Bronchial epithelial cell (primary cell): Measurements from ENCODE around the gene GPS1. TPM values are rescaled to one million over a fixed set of nuclear protein-coding genes. Genes with fewer than 3 reads are reported as not detected.

ENCODE experiments used
- DNase-seq: peaks from one replicate; pipeline ENCODE4 v3.0.0-alpha.2; 2010; ENCODE audit warnings: low read depth
- FAIRE-seq: peaks from 2 replicates; lab custom pipeline; 2011; peaks lifted over from hg19 to GRCh38; lab: Jason Lieb, UNC
- H3K27me3 ChIP-seq: 2 replicates; pipeline ENCODE4 v1.5.1; 2011; ENCODE audit warnings: low read length; ENCODE audit not compliant: control insufficient read depth, insufficient read depth
- H3K36me3 ChIP-seq: 2 replicates; pipeline ENCODE4 v1.5.1; 2011; ENCODE audit warnings: low read length; ENCODE audit not compliant: control insufficient read depth, insufficient read depth
- H3K4me3 ChIP-seq: 2 replicates; pipeline ENCODE4 v1.5.1; 2011; ENCODE audit warnings: mild to moderate bottlenecking, low read depth, low read length, control low read depth
- CTCF ChIP-seq: IDR thresholded peaks from 2 replicates; pipeline ENCODE4 v1.5.1; 2011; ENCODE audit warnings: mild to moderate bottlenecking, moderate library complexity, low read length, control low read depth, inconsistent platforms; ENCODE audit not compliant: insufficient read depth, severe bottlenecking
- total RNA-seq: library from RNA; depleted of rRNA; stranded (reverse); fragments of >200 nt; gene quantifications from 2 replicates; pipeline ENCODE4 v1.2.1, GENCODE V29; 2014

GPS1 gene
- total RNA-seq, 1 donor from 2014 or later: 117 TPM

GRCh38 chr17:82009413-82009812 is 42.3 kb upstream of the GPS1 start:
- FAIRE-seq (no peak), DNase-seq (no peak)
- no peak for TF ChIP-seq CTCF
- Histone ChIP-seq H3K4me3 (no peak overlapping the region), H3K36me3 (peaks cover 3% of the 10 kb centered on the region), H3K27me3 (no peaks in the 10 kb centered on the region)

DNA sequence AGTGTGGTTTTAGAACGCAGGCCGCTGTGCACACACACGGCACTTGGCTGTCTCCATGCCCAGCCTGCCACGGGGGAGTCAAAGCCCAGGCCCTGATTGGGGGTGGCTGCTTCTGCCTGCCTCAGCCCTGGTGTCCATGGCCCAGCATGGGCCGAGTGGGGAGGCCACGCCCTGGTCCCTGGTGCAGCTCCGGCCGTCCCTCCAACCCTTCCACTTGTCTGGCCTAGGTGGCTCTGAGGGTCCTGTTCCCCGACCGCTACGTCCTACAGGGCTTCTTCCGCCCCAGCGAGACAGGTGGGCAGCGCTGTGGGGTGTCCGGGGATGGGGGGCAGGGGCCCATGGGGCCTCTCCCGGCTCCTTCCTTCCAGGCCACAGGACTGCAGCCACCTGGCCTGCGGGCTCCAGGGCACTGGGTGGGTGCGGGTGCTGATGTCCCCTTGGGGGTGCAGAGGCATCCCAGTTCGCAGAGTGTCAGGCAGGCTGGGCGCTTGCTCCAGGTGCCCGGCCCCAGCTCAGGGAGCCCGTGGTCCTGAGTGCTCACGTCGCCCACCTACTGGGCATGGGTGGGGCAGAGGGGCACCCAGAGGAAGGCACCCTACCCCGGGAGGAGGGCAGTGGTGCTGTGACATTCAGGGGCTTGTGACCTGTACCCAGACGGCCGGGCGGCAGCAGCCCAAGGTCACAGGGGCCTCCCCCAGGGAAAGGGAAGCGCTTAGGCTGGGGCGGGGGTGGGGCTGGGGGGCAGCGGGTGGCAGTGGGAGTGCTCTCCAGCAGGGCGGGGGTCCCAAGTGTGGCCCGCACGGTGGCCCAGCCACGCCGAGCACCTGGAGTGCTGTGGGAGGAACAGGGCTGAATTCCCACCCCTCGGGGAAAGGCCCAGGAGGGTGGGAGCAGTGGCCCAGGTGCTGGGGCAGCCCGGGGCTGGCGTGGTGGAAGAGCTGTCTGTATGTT is 40.8 kb upstream of the GPS1 start:
- peaks cover 3% of the 10 kb centered on the region for H3K36me3 ChIP-seq
- no peaks in the 10 kb centered on the region for H3K27me3 ChIP-seq
- FAIRE-seq: no peak
- no peak for TF ChIP-seq CTCF
- H3K4me3 ChIP-seq: no peak overlapping the region
- no peak for DNase-seq

GRCh38 chr17:82011617-82012187 is 40.0 kb upstream of the GPS1 start:
- Histone ChIP-seq H3K36me3 (peaks cover 3% of the 10 kb centered on the region), H3K4me3 (no peak overlapping the region), H3K27me3 (no peaks in the 10 kb centered on the region)
- FAIRE-seq (no peak), DNase-seq (no peak)
- no peak for TF ChIP-seq CTCF

- TF ChIP-seq CTCF: no peak
- no peak overlapping the region for H3K4me3 ChIP-seq
- no peaks in the 10 kb centered on the region for H3K27me3 ChIP-seq
- FAIRE-seq: no peak
- DNase-seq: no peak
- H3K36me3 ChIP-seq: peaks cover 3% of the 10 kb centered on the region
Observed at GRCh38 chr17:82012261-82012639, 39.4 kb upstream of the GPS1 start.

DNA sequence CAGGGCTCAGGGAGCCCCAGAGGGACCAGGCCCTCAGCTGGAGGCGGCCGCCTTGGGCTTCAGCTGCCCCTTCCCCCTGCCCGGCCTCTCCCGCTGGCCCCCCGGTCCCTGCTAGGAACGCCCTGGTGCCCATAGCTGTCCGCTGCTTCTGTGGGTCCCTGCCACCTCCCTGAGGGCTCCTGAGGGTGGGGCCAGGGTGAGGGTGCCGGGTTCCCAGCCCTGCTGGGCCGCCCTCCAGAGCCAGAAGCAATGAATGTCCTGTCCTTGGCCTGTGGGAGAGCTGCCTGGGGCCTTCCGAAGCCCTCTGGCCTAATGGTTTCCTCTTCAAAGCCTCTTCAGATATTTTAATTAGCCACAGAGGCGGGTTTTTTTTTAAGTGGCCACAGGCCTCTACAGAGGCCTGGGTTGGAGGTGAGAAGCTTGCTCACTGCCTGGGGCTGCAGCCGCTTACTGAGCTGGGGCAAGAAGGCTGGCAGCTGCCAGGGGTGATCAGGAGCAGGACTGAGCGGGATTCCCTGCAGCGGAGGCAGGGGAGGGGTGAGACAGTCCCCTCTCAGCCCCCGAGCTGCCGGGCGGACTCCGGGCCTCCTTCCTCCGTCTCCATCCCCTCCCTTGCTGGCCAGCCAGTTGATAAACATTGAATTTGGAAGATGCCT is 38.9 kb upstream of the GPS1 start:
- no peak for TF ChIP-seq CTCF
- DNase-seq: no peak
- FAIRE-seq: no peak
- Histone ChIP-seq H3K36me3 (peaks cover 3% of the 10 kb centered on the region), H3K4me3 (no peak overlapping the region), H3K27me3 (no peaks in the 10 kb centered on the region)
